ENCODE measurements around the gene RBMXL3. TPM values are rescaled to one million over a fixed set of nuclear protein-coding genes. Genes with fewer than 3 reads are reported as not detected.

Gene RBMXL3
- total RNA-seq, 2 experiments from 2014 or later, result not detected

DNA sequence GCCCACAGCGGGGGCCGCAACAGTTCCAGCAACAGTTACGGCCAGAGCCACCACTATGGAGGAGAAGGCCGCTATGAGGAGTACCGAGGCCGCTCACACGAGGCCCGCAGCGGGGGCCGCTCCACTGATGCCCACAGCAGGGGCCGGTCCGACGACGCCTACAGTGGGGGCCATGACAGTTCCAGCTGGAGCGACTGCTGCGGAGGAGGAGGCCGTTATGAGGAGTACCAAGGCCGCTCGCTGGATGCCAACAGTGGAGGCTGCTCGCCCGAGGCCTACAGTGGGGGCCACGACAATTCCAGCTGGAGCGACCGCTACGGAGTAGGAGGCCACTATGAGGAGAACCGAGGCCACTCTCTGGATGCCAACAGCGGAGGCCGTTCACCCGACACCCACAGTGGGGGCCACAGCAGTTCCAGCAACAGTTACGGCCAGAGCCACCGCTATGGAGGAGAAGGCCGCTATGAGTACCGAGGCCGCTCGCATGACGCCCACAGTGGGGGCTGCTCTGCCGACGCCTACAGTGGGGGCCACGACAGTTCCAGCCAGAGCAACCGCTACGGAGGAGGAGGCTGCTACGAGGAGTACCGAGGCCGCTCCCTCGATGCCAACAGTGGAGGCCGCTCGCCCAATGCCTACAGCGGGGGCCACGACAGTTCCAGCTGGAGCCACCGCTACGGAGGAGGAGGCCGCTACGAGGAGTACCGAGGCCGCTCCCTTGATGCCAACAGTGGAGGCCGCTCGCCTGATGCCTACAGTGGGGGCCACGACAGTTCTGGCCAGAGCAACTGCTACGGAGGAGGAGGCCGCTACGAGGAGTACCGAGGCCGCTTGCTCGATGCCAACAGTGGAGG, 1.7 kb downstream of the RBMXL3 start:
- intact Hi-C loops (cut with DNase I, micrococcal nuclease), result no loop called here
- Mint-ChIP-seq H3K27ac (no peak overlapping the region), H3K36me3 (ENCODE audit: low read depth) (no peaks in the 10 kb centered on the region), H3K4me1 (ENCODE audit: low read depth) (no peaks in the 10 kb centered on the region), H3K4me3 (no peak overlapping the region), H3K9me3 (peaks cover 2% of the 10 kb centered on the region), H3K27me3 (no peaks in the 10 kb centered on the region)
- ATAC-seq (ENCODE audit: poor library complexity) (no peak), DNase-seq (no peak)
- Histone ChIP-seq H3K36me3 (ENCODE audit: insufficient read depth, low read length) (no peaks in the 10 kb centered on the region), H3K4me1 (ENCODE audit: insufficient read depth, low read length) (no peaks in the 10 kb centered on the region), H3K27ac (ENCODE audit: low read depth in 1 of 2, low read length in 2 of 2) (no peak overlapping the region), H3K9me3 (ENCODE audit: control insufficient read depth in 1 of 2, insufficient read depth in 1 of 2, low read length in 2 of 2) (peaks cover 0 to 32% of the 10 kb centered on the region in 2 experiments), H3K4me3 (ENCODE audit: low read length) (no peak overlapping the region), H3K27me3 (ENCODE audit: control insufficient read depth in 1 of 2, insufficient read depth in 2 of 2, low read length in 2 of 2) (no peaks in the 10 kb centered on the region)
- ChIA-PET POLR2A (no interaction called here), CTCF (no interaction called here)
- TF ChIP-seq, protein P1, sequence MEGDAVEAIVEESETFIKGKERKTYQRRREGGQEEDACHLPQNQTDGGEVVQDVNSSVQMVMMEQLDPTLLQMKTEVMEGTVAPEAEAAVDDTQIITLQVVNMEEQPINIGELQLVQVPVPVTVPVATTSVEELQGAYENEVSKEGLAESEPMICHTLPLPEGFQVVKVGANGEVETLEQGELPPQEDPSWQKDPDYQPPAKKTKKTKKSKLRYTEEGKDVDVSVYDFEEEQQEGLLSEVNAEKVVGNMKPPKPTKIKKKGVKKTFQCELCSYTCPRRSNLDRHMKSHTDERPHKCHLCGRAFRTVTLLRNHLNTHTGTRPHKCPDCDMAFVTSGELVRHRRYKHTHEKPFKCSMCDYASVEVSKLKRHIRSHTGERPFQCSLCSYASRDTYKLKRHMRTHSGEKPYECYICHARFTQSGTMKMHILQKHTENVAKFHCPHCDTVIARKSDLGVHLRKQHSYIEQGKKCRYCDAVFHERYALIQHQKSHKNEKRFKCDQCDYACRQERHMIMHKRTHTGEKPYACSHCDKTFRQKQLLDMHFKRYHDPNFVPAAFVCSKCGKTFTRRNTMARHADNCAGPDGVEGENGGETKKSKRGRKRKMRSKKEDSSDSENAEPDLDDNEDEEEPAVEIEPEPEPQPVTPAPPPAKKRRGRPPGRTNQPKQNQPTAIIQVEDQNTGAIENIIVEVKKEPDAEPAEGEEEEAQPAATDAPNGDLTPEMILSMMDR (IDR thresholded peaks at IDR 0.05), result no peak

DNA sequence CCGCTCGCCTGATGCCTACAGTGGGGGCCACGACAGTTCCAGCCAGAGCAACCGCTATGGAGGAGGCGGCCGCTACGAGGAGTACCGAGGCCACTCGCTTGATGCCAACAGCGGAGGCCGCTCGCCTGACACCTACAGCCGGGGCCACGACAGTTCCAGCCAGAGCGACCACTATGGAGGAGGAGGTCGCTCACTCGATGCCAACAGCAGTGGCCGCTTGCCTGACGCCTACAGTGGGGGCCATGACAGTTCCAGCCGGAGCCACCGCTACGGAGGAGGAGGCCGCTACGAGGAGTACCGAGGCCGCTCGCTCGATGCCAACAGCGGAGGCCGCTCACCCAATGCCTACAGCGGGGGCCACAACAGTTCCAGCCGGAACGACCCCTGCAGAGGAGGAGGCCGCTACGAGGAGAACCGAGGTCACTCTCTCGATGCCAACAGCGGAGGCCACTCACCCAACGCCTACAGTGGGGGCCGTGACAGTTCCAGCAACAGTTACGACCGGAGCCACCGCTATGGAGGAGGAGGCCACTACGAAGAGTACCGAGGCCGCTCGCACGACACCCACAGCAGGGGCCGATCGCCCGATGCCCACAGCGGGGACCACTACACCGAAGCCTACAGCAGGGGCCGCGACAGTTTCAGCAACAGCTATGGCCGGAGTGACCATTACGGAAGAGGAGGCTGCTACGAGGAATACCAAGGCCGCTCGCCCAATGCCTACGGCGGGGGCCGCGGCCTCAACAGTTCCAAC, 2.5 kb downstream of the RBMXL3 start:
- H3K9me3 ChIP-seq (ENCODE audit: control insufficient read depth in 1 of 2, insufficient read depth in 1 of 2, low read length in 2 of 2), result peaks cover 0 to 32% of the 10 kb centered on the region in 2 experiments
- no peaks in the 10 kb centered on the region for H3K36me3 ChIP-seq (ENCODE audit: insufficient read depth, low read length)
- Mint-ChIP-seq H3K9me3 (peaks cover 2% of the 10 kb centered on the region), H3K4me3 (no peak overlapping the region), H3K27me3 (no peaks in the 10 kb centered on the region), H3K36me3 (ENCODE audit: low read depth) (no peaks in the 10 kb centered on the region), H3K27ac (no peak overlapping the region), H3K4me1 (ENCODE audit: low read depth) (no peaks in the 10 kb centered on the region)
- CTCF ChIA-PET, result no interaction called here
- H3K4me1 ChIP-seq (ENCODE audit: insufficient read depth, low read length), result no peaks in the 10 kb centered on the region
- H3K4me3 ChIP-seq (ENCODE audit: low read length), result no peak overlapping the region
- DNase-seq (no peak), ATAC-seq (ENCODE audit: poor library complexity) (no peak)
- no peaks in the 10 kb centered on the region for H3K27me3 ChIP-seq (ENCODE audit: control insufficient read depth in 1 of 2, insufficient read depth in 2 of 2, low read length in 2 of 2)
- POLR2A ChIA-PET, result no interaction called here
- TF ChIP-seq, protein P1 (IDR thresholded peaks at IDR 0.05), result no peak
- H3K27ac ChIP-seq (ENCODE audit: low read depth in 1 of 2, low read length in 2 of 2), result no peak overlapping the region
- intact Hi-C loops (cut with DNase I, micrococcal nuclease), result no loop called here

DNA sequence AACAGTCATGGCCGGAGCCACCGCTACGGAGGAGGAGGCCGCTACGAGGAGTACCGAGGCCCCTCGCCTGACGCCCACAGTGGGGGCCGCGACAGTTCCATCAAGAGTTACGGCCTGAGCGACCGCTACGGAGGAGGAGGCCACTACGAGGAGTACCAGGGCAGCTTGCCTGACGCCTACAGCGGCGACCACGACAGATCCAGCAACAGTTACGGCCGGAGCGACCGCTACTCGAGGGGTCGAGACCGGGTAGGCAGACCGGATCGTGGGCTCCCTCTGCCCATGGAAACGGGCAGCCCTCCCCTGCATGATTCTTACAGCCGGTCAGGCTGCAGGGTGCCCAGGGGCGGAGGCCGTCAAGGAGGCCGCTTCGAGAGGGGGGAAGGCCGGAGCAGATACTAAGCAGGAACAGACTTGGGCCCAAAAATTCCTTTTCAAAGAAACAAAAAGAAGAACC, 3.1 kb downstream of the RBMXL3 start:
- ChIA-PET POLR2A (no interaction called here), CTCF (no interaction called here)
- Mint-ChIP-seq H3K4me3 (no peak overlapping the region), H3K27ac (no peak overlapping the region), H3K36me3 (ENCODE audit: low read depth) (no peaks in the 10 kb centered on the region), H3K9me3 (peaks cover 2% of the 10 kb centered on the region), H3K27me3 (no peaks in the 10 kb centered on the region), H3K4me1 (ENCODE audit: low read depth) (no peaks in the 10 kb centered on the region)
- intact Hi-C loops (cut with DNase I, micrococcal nuclease), result no loop called here
- Histone ChIP-seq H3K4me1 (ENCODE audit: insufficient read depth, low read length) (no peaks in the 10 kb centered on the region), H3K4me3 (ENCODE audit: low read length) (no peak overlapping the region), H3K27ac (ENCODE audit: low read depth in 1 of 2, low read length in 2 of 2) (no peak overlapping the region), H3K27me3 (ENCODE audit: control insufficient read depth in 1 of 2, insufficient read depth in 2 of 2, low read length in 2 of 2) (no peaks in the 10 kb centered on the region), H3K36me3 (ENCODE audit: insufficient read depth, low read length) (no peaks in the 10 kb centered on the region), H3K9me3 (ENCODE audit: control insufficient read depth in 1 of 2, insufficient read depth in 1 of 2, low read length in 2 of 2) (peaks cover 0 to 32% of the 10 kb centered on the region in 2 experiments)
- ATAC-seq (ENCODE audit: poor library complexity) (no peak), DNase-seq (no peak)
- TF ChIP-seq, protein P1 (IDR thresholded peaks at IDR 0.05), result no peak
